T-cell (primary cell): ENCODE data around the gene CRLF3. TPM values are rescaled to one million over a fixed set of nuclear protein-coding genes. Genes with fewer than 3 reads are reported as not detected.
A peak's percentile ranks its signal among the peaks of the same experiment; 100 is the strongest.

ENCODE experiments used
- ATAC-seq, 4 experiments: fragments of 200-7000 bp in 3 of 4; fragments of 150-1000 bp in 1 of 4; cut with Tn5 transposase; replicated peaks in 1 of 4; 1 replicate in 3 of 4; 2 replicates in 1 of 4; pipeline ENCODE4 v1.10.0; 2021; ENCODE audit warnings: moderate library complexity in 3 of 4, mild to moderate bottlenecking in 2 of 4, moderate number of reproducible peaks in 1 of 4
- CTCF ChIA-PET, 2 donors: fragments of 300-600 bp; sonication (Branson Sonifier 250); formaldehyde crosslinking; loops; one replicate each; lab custom pipeline; 2022; ENCODE audit warnings: antibody characterized with exemption in 2 of 2; lab: Charles Lee
- POLR2A ChIA-PET, 2 donors: fragments of 300-600 bp; sonication (Branson Sonifier 250); formaldehyde crosslinking; loops; one replicate each; lab custom pipeline; 2022; ENCODE audit warnings: antibody characterized with exemption in 2 of 2; lab: Charles Lee
- DNase-seq, 35 experiments: peaks; one replicate each; pipeline versions ENCODE4 v3.0.0 to v3.0.0-alpha.2; 2013 to 2023
- H3K27ac ChIP-seq: one replicate; pipeline ENCODE4 v1.5.1; 2013; ENCODE audit warnings: low read length
- H3K27me3 ChIP-seq, 2 experiments: replicated peaks in 1 of 2; 1 replicate in 1 of 2; 2 replicates in 1 of 2; pipeline versions ENCODE4 v1.6.1 to v1.7.0; 2013; ENCODE audit warnings: low read length in 1 of 2, mixed read lengths in 1 of 2; ENCODE audit not compliant: control insufficient read depth in 2 of 2, insufficient read depth in 2 of 2; ENCODE audit errors: extremely low read depth in 1 of 2
- H3K36me3 ChIP-seq, 2 donors: 1 replicate in 1 of 2; 2 replicates in 1 of 2; pipeline versions ENCODE4 v1.6.1 to v1.7.0; 2013; ENCODE audit warnings: low read length in 1 of 2; ENCODE audit not compliant: control insufficient read depth in 2 of 2, insufficient read depth in 1 of 2; ENCODE audit errors: extremely low read depth in 1 of 2
- H3K4me1 ChIP-seq, 2 experiments: 1 replicate in 1 of 2; 2 replicates in 1 of 2; pipeline versions ENCODE4 v1.6.1 to v1.7.0; 2013; ENCODE audit warnings: low read length in 2 of 2, mixed read lengths in 1 of 2; ENCODE audit not compliant: insufficient read depth in 2 of 2, control insufficient read depth in 1 of 2; ENCODE audit errors: extremely low read depth in 1 of 2
- H3K4me3 ChIP-seq, 2 donors: 1 replicate in 1 of 2; 2 replicates in 1 of 2; pipeline versions ENCODE4 v1.5.1 to v1.7.0; 2013; ENCODE audit warnings: mild to moderate bottlenecking in 2 of 2, low read length in 1 of 2, moderate library complexity in 1 of 2; ENCODE audit not compliant: control insufficient read depth in 1 of 2; ENCODE audit errors: extremely low read depth in 1 of 2
- H3K9me3 ChIP-seq: 2 replicates; pipeline ENCODE4 v1.7.0; 2013
- H3K27ac Mint-ChIP-seq, 2 donors: one replicate each; pipeline ENCODE4 v1.8.0; 2020 to 2021; ENCODE audit warnings: mild to moderate bottlenecking in 2 of 2, mixed read lengths in 2 of 2
- H3K27me3 Mint-ChIP-seq, 2 donors: one replicate each; pipeline ENCODE4 v1.8.0; 2021 to 2022; ENCODE audit warnings: mixed read lengths in 2 of 2
- H3K36me3 Mint-ChIP-seq: one replicate; pipeline ENCODE4 v1.8.0; 2021; ENCODE audit warnings: mixed read lengths
- H3K4me1 Mint-ChIP-seq, 3 donors: one replicate each; pipeline ENCODE4 v1.8.0; 2020 to 2022; ENCODE audit warnings: mixed read lengths in 3 of 3, mild to moderate bottlenecking in 1 of 3
- H3K4me3 Mint-ChIP-seq, 3 donors: one replicate each; pipeline ENCODE4 v1.8.0; 2020 to 2022; ENCODE audit warnings: mild to moderate bottlenecking in 3 of 3, mixed read lengths in 3 of 3, moderate library complexity in 3 of 3
- H3K9me3 Mint-ChIP-seq, 3 donors: one replicate each; pipeline ENCODE4 v1.8.0; 2020 to 2022; ENCODE audit warnings: mixed read lengths in 3 of 3
- WGBS: methylation state at CpG from one replicate; pipeline ENCODE4 v1.1.5; 2013; ENCODE audit warnings: missing lambda C conversion rate; ENCODE audit not compliant: insufficient coverage; 5-methylcytosine and 5-hydroxymethylcytosine counted together
- total RNA-seq, 35 experiments: library from RNA in 6 of 35; stranded (reverse) in 6 of 35; fragments of 120-200 nt in 1 of 35; gene quantifications; one replicate each; pipeline versions ENCODE4 v1.2.1 to v1.2.4 and lab custom pipeline; 2013 to 2026

Gene CRLF3
- total RNA-seq, 5 donors from 2014 or later (not counting 1 experiment from before 2014, with no cell fraction given) = 73.3 to 112 (median 89.2) TPM

GRCh38 chr17:30848021-30848420 lies 23.5 kb upstream of the CRLF3 start:
- Mint-ChIP-seq H3K27me3 (no peaks in the 10 kb centered on the region), H3K36me3 (no peaks in the 10 kb centered on the region), H3K9me3 (no peaks in the 10 kb centered on the region), H3K4me1 (no peaks in the 10 kb centered on the region), H3K27ac (no peak overlapping the region), H3K4me3 (no peak overlapping the region)
- DNase-seq (no peak), ATAC-seq (no peak)
- H3K36me3 ChIP-seq = no peaks in the 10 kb centered on the region
- no peak overlapping the region for H3K27ac ChIP-seq
- no peaks in the 10 kb centered on the region for H3K27me3 ChIP-seq
- ChIA-PET CTCF (no interaction called here), POLR2A (interaction anchor here in 1 of 2 donors (0.6 kb wide), 1 partner anchor 12 kb away, joined by 3 read pairs; no protein-coding TSS in a partner anchor)
- WGBS = 89% methylated on average over 2 of the region's 6 CpGs
- no peaks in the 10 kb centered on the region for H3K9me3 ChIP-seq
- no peak overlapping the region for H3K4me3 ChIP-seq
- H3K4me1 ChIP-seq = no peaks in the 10 kb centered on the region

- ATAC-seq = no peak
- Histone ChIP-seq H3K27ac (no peak overlapping the region), H3K4me1 (no peaks in the 10 kb centered on the region), H3K36me3 (peaks cover 0 to 12% of the 10 kb centered on the region in 2 donors), H3K4me3 (no peak overlapping the region), H3K27me3 (no peaks in the 10 kb centered on the region), H3K9me3 (no peaks in the 10 kb centered on the region)
- no peak overlapping the region for H3K4me3 Mint-ChIP-seq
- ChIA-PET POLR2A (no interaction called here), CTCF (interaction anchor here (0.7 kb wide), 3 partner anchors 25 to 549 kb away, joined by 3 to 5 read pairs (median 4); no protein-coding TSS in a partner anchor)
- no peak for DNase-seq
- no peaks in the 10 kb centered on the region for H3K9me3 Mint-ChIP-seq
- 83% methylated on average over 3 of the region's 7 CpGs for WGBS
- H3K36me3 Mint-ChIP-seq = peaks cover 9% of the 10 kb centered on the region
- no peaks in the 10 kb centered on the region for H3K27me3 Mint-ChIP-seq
- no peaks in the 10 kb centered on the region for H3K4me1 Mint-ChIP-seq
- H3K27ac Mint-ChIP-seq = no peak overlapping the region
These were observed 16.3 kb upstream of the CRLF3 start for GRCh38 chr17:30840771-30841170.

- CTCF ChIA-PET = no interaction called here
- Mint-ChIP-seq H3K9me3 (no peaks in the 10 kb centered on the region), H3K4me1 (no peaks in the 10 kb centered on the region), H3K27ac (no peak overlapping the region), H3K4me3 (no peak overlapping the region), H3K36me3 (peaks cover 9% of the 10 kb centered on the region), H3K27me3 (no peaks in the 10 kb centered on the region)
- no peaks in the 10 kb centered on the region for H3K4me1 ChIP-seq
- DNase-seq (no peak), ATAC-seq (no peak)
- H3K36me3 ChIP-seq = peaks cover 0 to 12% of the 10 kb centered on the region in 2 donors
- no peak overlapping the region for H3K4me3 ChIP-seq
- no peaks in the 10 kb centered on the region for H3K27me3 ChIP-seq
- H3K27ac ChIP-seq = no peak overlapping the region
- no peaks in the 10 kb centered on the region for H3K9me3 ChIP-seq
- WGBS = no CpG with 5 or more reads among the region's 5 CpGs
- POLR2A ChIA-PET = interaction anchor here in 1 of 2 donors (0.6 kb wide), 1 partner anchor 99 kb away, joined by 5 read pairs; no protein-coding TSS in a partner anchor
These were observed 13.8 kb upstream of the CRLF3 start for GRCh38 chr17:30838202-30838807.

GRCh38 chr17:30832438-30833124 lies 8.1 kb upstream of the CRLF3 start:
- Mint-ChIP-seq H3K9me3 (no peaks in the 10 kb centered on the region), H3K4me3 (peak overlapping the region; percentile 96 to 98 (median 97)), H3K27ac (peak overlapping the region in 1 of 2 donors; percentile 78), H3K36me3 (no peaks in the 10 kb centered on the region), H3K4me1 (peaks cover 26 to 28% (median 26%) of the 10 kb centered on the region in 3 donors), H3K27me3 (no peaks in the 10 kb centered on the region)
- no peaks in the 10 kb centered on the region for H3K9me3 ChIP-seq
- H3K27ac ChIP-seq = no peak overlapping the region
- no peaks in the 10 kb centered on the region for H3K27me3 ChIP-seq
- CTCF ChIA-PET = interaction anchor here in 1 of 2 donors (1.3 kb wide), 1 partner anchor 26 kb away, joined by 3 read pairs; no protein-coding TSS in a partner anchor
- H3K36me3 ChIP-seq = no peaks in the 10 kb centered on the region
- 3% methylated on average over 9 of the region's 15 CpGs for WGBS
- POLR2A ChIA-PET = no interaction called here
- DNase-seq (peak in 1 of 35 experiments; percentile 13), ATAC-seq (no peak)
- peak overlapping the region; percentile 81 to 83 for H3K4me3 ChIP-seq
- peaks cover 14 to 15% of the 10 kb centered on the region in 2 experiments for H3K4me1 ChIP-seq

GRCh38 chr17:30831663-30832437 lies 7.4 kb upstream of the CRLF3 start, which contains the start of gene ATAD5:
TSS of gene ATAD5 (plus strand) at chr17:30831966. CDS start at chr17:30832348, 382 bp downstream.
- Mint-ChIP-seq H3K4me1 (peaks cover 26 to 28% (median 26%) of the 10 kb centered on the region in 3 donors), H3K9me3 (no peaks in the 10 kb centered on the region), H3K27ac (peak within 1 kb of the TSS; percentile 78), H3K36me3 (no peaks in the 10 kb centered on the region), H3K27me3 (no peaks in the 10 kb centered on the region), H3K4me3 (peak within 1 kb of the TSS; percentile 96 to 98 (median 97))
- Histone ChIP-seq H3K4me3 (peak within 1 kb of the TSS; percentile 81 to 83), H3K27me3 (no peaks in the 10 kb centered on the region), H3K27ac (peak within 1 kb of the TSS; percentile 3), H3K9me3 (no peaks in the 10 kb centered on the region), H3K4me1 (peaks cover 14 to 15% of the 10 kb centered on the region in 2 experiments), H3K36me3 (no peaks in the 10 kb centered on the region)
- POLR2A ChIA-PET = no interaction called here
- DNase-seq (peak; percentile 71 to 94 (median 83)), ATAC-seq (peak; percentile 97 to 99 (median 98))
- WGBS = under 1% methylated on average over 59 of the region's 59 CpGs
- CTCF ChIA-PET = interaction anchor here in 1 of 2 donors (1.3 kb wide), 1 partner anchor 25 kb away, joined by 3 read pairs; no protein-coding TSS in a partner anchor
